HEK293 (cell line): ENCODE results near the gene CADM1.

Experiments
- CTCF ChIA-PET: fragments of 350-600 bp; formaldehyde crosslinking; extraction: SDS; loops from one replicate; lab custom pipeline; 2021; ENCODE audit warnings: antibody characterized with exemption; lab: Yijun Ruan, JAX
- POLR2A ChIA-PET: fragments of 300-600 bp; formaldehyde crosslinking; extraction: SDS; loops from one replicate; lab custom pipeline; 2020; ENCODE audit warnings: antibody characterized with exemption, inconsistent platforms; lab: Yijun Ruan, JAX
- H3K27ac ChIP-seq: fragments of 200-500 bp; sonication (Bioruptor generic); 2 replicates; pipeline ENCODE4 v1.5.1; 2014; ENCODE audit warnings: low read depth, low read length, control low read depth, inconsistent platforms; ENCODE audit errors: extremely low read depth
- H3K36me3 ChIP-seq, 2 experiments: fragments of 200-500 bp in 1 of 2; sonication (Bioruptor generic) in 1 of 2; 1 replicate in 1 of 2; 2 replicates in 1 of 2; pipeline ENCODE4 v1.5.1; 2014 to 2017; ENCODE audit warnings: inconsistent platforms in 2 of 2, low read length in 2 of 2; ENCODE audit not compliant: control insufficient read depth in 2 of 2, insufficient read depth in 1 of 2
- H3K4me1 ChIP-seq: fragments of 200-500 bp; sonication (Bioruptor generic); 2 replicates; pipeline ENCODE4 v1.5.1; 2014; ENCODE audit warnings: mild to moderate bottlenecking, low read length, inconsistent platforms; ENCODE audit not compliant: control insufficient read depth, insufficient read depth
- H3K4me3 ChIP-seq: 2 replicates; pipeline ENCODE4 v1.5.1; 2011; ENCODE audit warnings: low read depth, mild to moderate bottlenecking, control low read depth, low read length, moderate library complexity
- H3K9me3 ChIP-seq: fragments of 200-500 bp; sonication (Bioruptor generic); 2 replicates; pipeline ENCODE4 v1.5.1; 2014; ENCODE audit warnings: low read depth, low read length, inconsistent platforms; ENCODE audit not compliant: control insufficient read depth, insufficient read depth
- GLI2 ChIP-seq: fragments of 450-650 bp; formaldehyde crosslinking; IDR thresholded peaks from 2 replicates; pipeline ENCODE4; 2017; ENCODE audit warnings: missing biosample characterization, missing genetic modification characterization, low read depth, borderline replicate concordance
- HOXA7 ChIP-seq: sonication (generic); formaldehyde crosslinking; IDR thresholded peaks from 2 replicates; pipeline ENCODE4 v1.8.1; 2022; ENCODE audit warnings: missing genetic modification reagents, borderline replicate concordance
- OSR2 ChIP-seq: fragments of 450-650 bp; formaldehyde crosslinking; IDR thresholded peaks from 2 replicates; pipeline ENCODE4 v1.5.1; 2016; ENCODE audit warnings: missing biosample characterization, missing genetic modification characterization
- PRDM1 ChIP-seq: fragments of 450-650 bp; formaldehyde crosslinking; IDR thresholded peaks from 2 replicates; pipeline ENCODE4; 2016; ENCODE audit warnings: missing biosample characterization, missing genetic modification characterization
- SCRT1 ChIP-seq: fragments of 450-650 bp; formaldehyde crosslinking; IDR thresholded peaks from 2 replicates; pipeline ENCODE4 v1.5.1; 2016; ENCODE audit warnings: missing biosample characterization, missing genetic modification characterization, borderline replicate concordance
- SCRT2 ChIP-seq: fragments of 450-650 bp; formaldehyde crosslinking; IDR thresholded peaks from 2 replicates; pipeline ENCODE4 v1.5.1; 2016; ENCODE audit warnings: missing biosample characterization, missing genetic modification characterization
- SP7 ChIP-seq: fragments of 450-650 bp; formaldehyde crosslinking; IDR thresholded peaks from 2 replicates; pipeline ENCODE4 v1.5.1; 2016; ENCODE audit warnings: missing biosample characterization, missing genetic modification characterization
- ZBTB17 ChIP-seq: fragments of 450-650 bp; formaldehyde crosslinking; IDR thresholded peaks from 2 replicates; pipeline ENCODE4 v1.5.1; 2016; ENCODE audit warnings: missing biosample characterization, missing genetic modification characterization
- ZEB2 ChIP-seq: fragments of 450-650 bp; formaldehyde crosslinking; IDR thresholded peaks from 2 replicates; pipeline ENCODE4 v1.5.1; 2016; ENCODE audit warnings: missing biosample characterization, missing genetic modification characterization
- ZFP41 ChIP-seq: fragments of 450-650 bp; formaldehyde crosslinking; IDR thresholded peaks from 2 replicates; pipeline ENCODE4 v1.5.1; 2016; ENCODE audit warnings: missing biosample characterization, missing genetic modification characterization, borderline replicate concordance
- ZNF114 ChIP-seq: fragments of 450-650 bp; formaldehyde crosslinking; IDR thresholded peaks from 2 replicates; pipeline ENCODE4 v1.5.0; 2017; ENCODE audit warnings: missing biosample characterization, missing genetic modification characterization
- ZNF274 ChIP-seq, 2 experiments: fragments of 200-500 bp in 1 of 2; fragments of 450-650 bp in 1 of 2; sonication (Bioruptor generic) in 1 of 2; formaldehyde crosslinking in 1 of 2; IDR thresholded peaks; 2 replicates each; pipeline versions ENCODE4 v1.5.1 to v1.6.1; 2014 to 2016; ENCODE audit warnings: borderline replicate concordance in 1 of 2, inconsistent platforms in 1 of 2, low read length in 1 of 2, missing biosample characterization in 1 of 2, missing genetic modification characterization in 1 of 2
- ZNF335 ChIP-seq: fragments of 450-650 bp; formaldehyde crosslinking; conservative IDR thresholded peaks from 2 replicates; pipeline ENCODE4 v1.5.1; 2016; ENCODE audit warnings: missing biosample characterization, missing genetic modification characterization
- ZNF366 ChIP-seq: fragments of 450-650 bp; formaldehyde crosslinking; conservative IDR thresholded peaks from 2 replicates; pipeline ENCODE4 v1.5.1; 2016; ENCODE audit warnings: missing biosample characterization, missing genetic modification characterization
- ZNF548 ChIP-seq: fragments of 450-650 bp; formaldehyde crosslinking; IDR thresholded peaks from 2 replicates; pipeline ENCODE4 v1.5.1; 2016; ENCODE audit warnings: missing biosample characterization, missing genetic modification characterization
- ZNF658 ChIP-seq: fragments of 450-650 bp; formaldehyde crosslinking; IDR thresholded peaks from 2 replicates; pipeline ENCODE4; 2016; ENCODE audit warnings: missing biosample characterization, missing genetic modification characterization
- ZNF677 ChIP-seq: fragments of 450-650 bp; IDR thresholded peaks from 2 replicates; pipeline ENCODE4 v1.5.0; 2018; ENCODE audit warnings: missing biosample characterization, mild to moderate bottlenecking, missing genetic modification characterization, moderate library complexity
- ZSCAN30 ChIP-seq: fragments of 450-650 bp; IDR thresholded peaks from 2 replicates; pipeline ENCODE4 v1.5.1; 2018; ENCODE audit warnings: missing biosample characterization, mild to moderate bottlenecking, missing genetic modification characterization, moderate library complexity
- ZXDB ChIP-seq: fragments of 450-650 bp; formaldehyde crosslinking; IDR thresholded peaks from 2 replicates; pipeline ENCODE4 v1.5.1; 2016; ENCODE audit warnings: missing biosample characterization, missing genetic modification characterization
- TF ChIP-seq, protein P1 (sequence below): fragments of 450-650 bp; formaldehyde crosslinking; IDR thresholded peaks from 2 replicates; pipeline ENCODE4 v1.5.1; 2016; ENCODE audit warnings: missing biosample characterization, missing genetic modification characterization
- TF ChIP-seq, protein P2 (sequence below): fragments of 450-650 bp; formaldehyde crosslinking; IDR thresholded peaks from 2 replicates; pipeline ENCODE4 v1.5.1; 2017; ENCODE audit warnings: missing biosample characterization, missing genetic modification characterization
- TF ChIP-seq, protein P3 (sequence below): fragments of 450-650 bp; formaldehyde crosslinking; IDR thresholded peaks from 2 replicates; pipeline ENCODE4 v1.5.1; 2017; ENCODE audit warnings: missing biosample characterization, missing genetic modification characterization

Gene CADM1

DNA sequence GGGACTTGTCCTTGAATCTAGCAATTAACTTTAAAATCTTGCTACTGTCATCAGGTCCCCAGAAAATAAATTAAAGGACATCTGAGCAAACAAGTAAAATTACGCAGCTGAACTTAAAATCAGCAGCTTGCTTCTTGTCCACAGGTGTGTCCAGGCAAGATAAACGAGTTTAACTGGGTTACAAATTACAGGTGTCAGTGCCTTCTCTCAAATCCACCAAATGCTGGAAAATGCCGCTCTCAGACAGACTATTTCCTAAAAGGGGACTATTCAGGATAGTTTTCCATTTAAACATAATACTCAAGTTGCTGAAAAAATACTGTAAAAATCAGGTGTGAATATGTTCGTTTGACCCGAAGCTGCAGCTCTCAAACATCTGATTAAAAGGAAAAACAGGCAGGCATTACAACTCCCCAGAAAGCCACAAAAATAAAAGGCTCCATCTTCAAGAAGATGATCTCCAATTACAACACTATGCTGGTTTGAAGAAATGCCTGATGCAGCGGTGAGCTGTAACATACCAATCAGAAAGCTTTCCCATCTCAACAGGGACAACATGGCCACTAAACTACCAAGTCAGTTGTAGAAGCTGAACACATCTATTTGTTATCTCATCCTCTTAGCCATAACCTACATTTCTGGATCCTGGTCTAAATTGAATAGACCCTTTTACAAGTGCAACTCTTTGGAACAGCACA is 82.1 kb downstream of the CADM1 start:
- TF ChIP-seq ZNF335: peak; percentile 46
- TF ChIP-seq ZNF114 (tag by site-specific recombination): no peak
- TF ChIP-seq HOXA7 (CRISPR knock-in tag): no peak
- TF ChIP-seq ZSCAN30 (tag by site-specific recombination): 0 out of 2 replicates have a peak, but pooled peaks have one; percentile 3
- TF ChIP-seq SP7 (tag by site-specific recombination): 0 out of 2 replicates have a peak, but pooled peaks have one; percentile 54
- 0 out of 2 replicates have a peak, but pooled peaks have one; percentile 20 for TF ChIP-seq ZNF366 (tag by site-specific recombination)
- peak; percentile 23; the same call in 1 of the 2 replicates for TF ChIP-seq SCRT1 (tag by site-specific recombination)
- TF ChIP-seq SCRT2 (tag by site-specific recombination): peak; percentile 22; the same call in 1 of the 2 replicates
- 0 out of 2 replicates have a peak, but pooled peaks have one; percentile 6 for TF ChIP-seq GLI2 (tag by site-specific recombination)
- no peak for TF ChIP-seq ZNF677
- TF ChIP-seq, protein P1, sequence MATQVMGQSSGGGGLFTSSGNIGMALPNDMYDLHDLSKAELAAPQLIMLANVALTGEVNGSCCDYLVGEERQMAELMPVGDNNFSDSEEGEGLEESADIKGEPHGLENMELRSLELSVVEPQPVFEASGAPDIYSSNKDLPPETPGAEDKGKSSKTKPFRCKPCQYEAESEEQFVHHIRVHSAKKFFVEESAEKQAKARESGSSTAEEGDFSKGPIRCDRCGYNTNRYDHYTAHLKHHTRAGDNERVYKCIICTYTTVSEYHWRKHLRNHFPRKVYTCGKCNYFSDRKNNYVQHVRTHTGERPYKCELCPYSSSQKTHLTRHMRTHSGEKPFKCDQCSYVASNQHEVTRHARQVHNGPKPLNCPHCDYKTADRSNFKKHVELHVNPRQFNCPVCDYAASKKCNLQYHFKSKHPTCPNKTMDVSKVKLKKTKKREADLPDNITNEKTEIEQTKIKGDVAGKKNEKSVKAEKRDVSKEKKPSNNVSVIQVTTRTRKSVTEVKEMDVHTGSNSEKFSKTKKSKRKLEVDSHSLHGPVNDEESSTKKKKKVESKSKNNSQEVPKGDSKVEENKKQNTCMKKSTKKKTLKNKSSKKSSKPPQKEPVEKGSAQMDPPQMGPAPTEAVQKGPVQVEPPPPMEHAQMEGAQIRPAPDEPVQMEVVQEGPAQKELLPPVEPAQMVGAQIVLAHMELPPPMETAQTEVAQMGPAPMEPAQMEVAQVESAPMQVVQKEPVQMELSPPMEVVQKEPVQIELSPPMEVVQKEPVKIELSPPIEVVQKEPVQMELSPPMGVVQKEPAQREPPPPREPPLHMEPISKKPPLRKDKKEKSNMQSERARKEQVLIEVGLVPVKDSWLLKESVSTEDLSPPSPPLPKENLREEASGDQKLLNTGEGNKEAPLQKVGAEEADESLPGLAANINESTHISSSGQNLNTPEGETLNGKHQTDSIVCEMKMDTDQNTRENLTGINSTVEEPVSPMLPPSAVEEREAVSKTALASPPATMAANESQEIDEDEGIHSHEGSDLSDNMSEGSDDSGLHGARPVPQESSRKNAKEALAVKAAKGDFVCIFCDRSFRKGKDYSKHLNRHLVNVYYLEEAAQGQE (tag by site-specific recombination): no peak
- TF ChIP-seq ZNF658 (tag by site-specific recombination): no peak
- no peak for TF ChIP-seq ZNF548 (tag by site-specific recombination)
- TF ChIP-seq, protein P2, sequence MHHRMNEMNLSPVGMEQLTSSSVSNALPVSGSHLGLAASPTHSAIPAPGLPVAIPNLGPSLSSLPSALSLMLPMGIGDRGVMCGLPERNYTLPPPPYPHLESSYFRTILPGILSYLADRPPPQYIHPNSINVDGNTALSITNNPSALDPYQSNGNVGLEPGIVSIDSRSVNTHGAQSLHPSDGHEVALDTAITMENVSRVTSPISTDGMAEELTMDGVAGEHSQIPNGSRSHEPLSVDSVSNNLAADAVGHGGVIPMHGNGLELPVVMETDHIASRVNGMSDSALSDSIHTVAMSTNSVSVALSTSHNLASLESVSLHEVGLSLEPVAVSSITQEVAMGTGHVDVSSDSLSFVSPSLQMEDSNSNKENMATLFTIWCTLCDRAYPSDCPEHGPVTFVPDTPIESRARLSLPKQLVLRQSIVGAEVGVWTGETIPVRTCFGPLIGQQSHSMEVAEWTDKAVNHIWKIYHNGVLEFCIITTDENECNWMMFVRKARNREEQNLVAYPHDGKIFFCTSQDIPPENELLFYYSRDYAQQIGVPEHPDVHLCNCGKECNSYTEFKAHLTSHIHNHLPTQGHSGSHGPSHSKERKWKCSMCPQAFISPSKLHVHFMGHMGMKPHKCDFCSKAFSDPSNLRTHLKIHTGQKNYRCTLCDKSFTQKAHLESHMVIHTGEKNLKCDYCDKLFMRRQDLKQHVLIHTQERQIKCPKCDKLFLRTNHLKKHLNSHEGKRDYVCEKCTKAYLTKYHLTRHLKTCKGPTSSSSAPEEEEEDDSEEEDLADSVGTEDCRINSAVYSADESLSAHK (tag by site-specific recombination): no peak; the same call in 1 of the 2 replicates
- TF ChIP-seq ZBTB17: no peak
- H3K9me3 ChIP-seq: no peaks in the 10 kb centered on the region
- no peak overlapping the region for H3K27ac ChIP-seq
- POLR2A ChIA-PET: interaction anchor here (1.1 to 1.4 kb wide), 2 partner anchors 11 to 66 kb away, joined by 4 read pairs; no protein-coding TSS in a partner anchor
- CTCF ChIA-PET: interaction anchor here (0.6 to 0.9 kb wide), 2 partner anchors 24 kb away, joined by 3 read pairs; no protein-coding TSS in a partner anchor
- peaks cover 11% of the 10 kb centered on the region for H3K4me1 ChIP-seq
- H3K36me3 ChIP-seq: no peaks in the 10 kb centered on the region
- no peak overlapping the region for H3K4me3 ChIP-seq

DNA sequence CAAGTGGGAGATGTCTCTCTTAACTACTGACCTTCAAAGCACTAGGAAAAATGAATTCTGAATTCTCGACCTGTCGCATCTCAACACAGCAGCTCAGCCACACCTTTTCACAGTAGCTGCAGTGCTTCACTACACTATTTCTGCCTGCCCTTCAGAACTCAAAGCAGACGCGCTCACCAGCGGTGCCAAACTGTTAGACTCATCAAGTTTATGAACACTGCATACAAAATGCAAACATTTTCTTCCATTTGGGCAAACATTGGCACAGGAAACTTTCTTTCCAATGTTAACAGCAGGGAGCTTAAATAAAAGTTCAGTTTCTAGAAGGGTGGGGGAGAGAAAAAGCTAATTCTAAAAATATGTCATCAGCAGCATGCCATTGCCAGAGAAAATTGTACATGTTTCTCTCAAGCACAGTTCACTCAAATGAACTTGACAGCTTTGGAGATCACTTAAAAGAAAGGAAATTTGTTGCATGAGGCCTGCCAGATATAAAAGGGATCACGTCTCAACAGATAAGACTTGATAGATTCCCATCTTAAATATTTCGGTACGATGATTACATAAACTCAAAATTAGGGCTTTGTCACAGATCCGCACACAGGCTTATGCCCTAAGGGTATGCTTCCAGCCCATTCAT is 82.7 kb downstream of the CADM1 start:
- peaks cover 13% of the 10 kb centered on the region for H3K4me1 ChIP-seq
- ChIA-PET POLR2A (interaction anchor here (1.1 to 1.4 kb wide), 2 partner anchors 12 to 67 kb away, joined by 4 read pairs; no protein-coding TSS in a partner anchor), CTCF (interaction anchor here (0.6 to 1.7 kb wide), 4 partner anchors 11 to 160 kb away, joined by 3 to 5 read pairs (median 4); no protein-coding TSS in a partner anchor)
- no peaks in the 10 kb centered on the region for H3K36me3 ChIP-seq
- no peak overlapping the region for H3K4me3 ChIP-seq
- H3K27ac ChIP-seq: no peak overlapping the region
- H3K9me3 ChIP-seq: no peaks in the 10 kb centered on the region
- TF ChIP-seq PRDM1 (tag by site-specific recombination) (peak; percentile 32; the same call in 1 of the 2 replicates), OSR2 (peak; percentile 6; the same call in 1 of the 2 replicates), ZEB2 (tag by site-specific recombination) (peak; percentile 65; the same call in 1 of the 2 replicates), ZXDB (tag by site-specific recombination) (0 out of 2 replicates have a peak, but pooled peaks have one; percentile 29), ZFP41 (tag by site-specific recombination) (no peak), ZNF274 (IDR thresholded peaks at IDR 0.05; ENCODE audit: low read length) (no peak), ZNF274 (tag by site-specific recombination; IDR thresholded peaks at IDR 0.05; ENCODE audit: borderline replicate concordance) (no peak)
- TF ChIP-seq, protein P3, sequence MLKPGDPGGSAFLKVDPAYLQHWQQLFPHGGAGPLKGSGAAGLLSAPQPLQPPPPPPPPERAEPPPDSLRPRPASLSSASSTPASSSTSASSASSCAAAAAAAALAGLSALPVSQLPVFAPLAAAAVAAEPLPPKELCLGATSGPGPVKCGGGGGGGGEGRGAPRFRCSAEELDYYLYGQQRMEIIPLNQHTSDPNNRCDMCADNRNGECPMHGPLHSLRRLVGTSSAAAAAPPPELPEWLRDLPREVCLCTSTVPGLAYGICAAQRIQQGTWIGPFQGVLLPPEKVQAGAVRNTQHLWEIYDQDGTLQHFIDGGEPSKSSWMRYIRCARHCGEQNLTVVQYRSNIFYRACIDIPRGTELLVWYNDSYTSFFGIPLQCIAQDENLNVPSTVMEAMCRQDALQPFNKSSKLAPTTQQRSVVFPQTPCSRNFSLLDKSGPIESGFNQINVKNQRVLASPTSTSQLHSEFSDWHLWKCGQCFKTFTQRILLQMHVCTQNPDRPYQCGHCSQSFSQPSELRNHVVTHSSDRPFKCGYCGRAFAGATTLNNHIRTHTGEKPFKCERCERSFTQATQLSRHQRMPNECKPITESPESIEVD (tag by site-specific recombination): peak; percentile 96
- TF ChIP-seq, protein P2 (tag by site-specific recombination): peak; percentile 29; the same call in 1 of the 2 replicates
